LNCAP (cell line): Measurements from ENCODE around the gene GSTM5.

Experiments used
- CTCF ChIP-seq: fragments of 450-650 bp; IDR thresholded peaks from 2 replicates; pipeline ENCODE4 v1.5.1; 2017; ENCODE audit warnings: mild to moderate bottlenecking

The GSTM5 gene

GRCh38 chr1:109721971-109722370 lies 9.9 kb downstream of the GSTM5 start:
- TF ChIP-seq CTCF: no peak

GRCh38 chr1:109722908-109723691 lies 11.0 kb downstream of the GSTM5 start:
- TF ChIP-seq CTCF: no peak

- no peak for TF ChIP-seq CTCF
Measured at GRCh38 chr1:109724933-109725332, 12.9 kb downstream of the GSTM5 start.

GRCh38 chr1:109725510-109725909 lies 13.5 kb downstream of the GSTM5 start:
- TF ChIP-seq CTCF: no peak

- no peak for TF ChIP-seq CTCF
Measured at GRCh38 chr1:109726007-109726406, 14.0 kb downstream of the GSTM5 start.

- TF ChIP-seq CTCF: no peak
Measured at GRCh38 chr1:109726728-109727373, 14.8 kb downstream of the GSTM5 start.

- no peak for TF ChIP-seq CTCF
Measured at GRCh38 chr1:109728870-109729269, 16.8 kb downstream of the GSTM5 start.
